ENCODE data around the gene DHH. TPM values are rescaled to one million over a fixed set of nuclear protein-coding genes. Genes with fewer than 3 reads are reported as not detected.
"Not testable (repeated sequence)": the region's sequence is repeated elsewhere in the genome, so short reads cannot be mapped to it uniquely, and the experiment has no call there.

The DHH gene
- polyA plus RNA-seq, 3 donors = 0.25 to 0.44 (median 0.33) TPM

GRCh38 chr12:49079793-49080192 lies 14.8 kb downstream of the DHH start:
- no peak for DNase-seq (ENCODE audit: low read depth in 3 of 3, low spot score in 2 of 3)

- DNase-seq (ENCODE audit: low read depth in 3 of 3, low spot score in 2 of 3) = no peak
Observed at GRCh38 chr12:49070971-49071370, 23.6 kb downstream of the DHH start.

DNA sequence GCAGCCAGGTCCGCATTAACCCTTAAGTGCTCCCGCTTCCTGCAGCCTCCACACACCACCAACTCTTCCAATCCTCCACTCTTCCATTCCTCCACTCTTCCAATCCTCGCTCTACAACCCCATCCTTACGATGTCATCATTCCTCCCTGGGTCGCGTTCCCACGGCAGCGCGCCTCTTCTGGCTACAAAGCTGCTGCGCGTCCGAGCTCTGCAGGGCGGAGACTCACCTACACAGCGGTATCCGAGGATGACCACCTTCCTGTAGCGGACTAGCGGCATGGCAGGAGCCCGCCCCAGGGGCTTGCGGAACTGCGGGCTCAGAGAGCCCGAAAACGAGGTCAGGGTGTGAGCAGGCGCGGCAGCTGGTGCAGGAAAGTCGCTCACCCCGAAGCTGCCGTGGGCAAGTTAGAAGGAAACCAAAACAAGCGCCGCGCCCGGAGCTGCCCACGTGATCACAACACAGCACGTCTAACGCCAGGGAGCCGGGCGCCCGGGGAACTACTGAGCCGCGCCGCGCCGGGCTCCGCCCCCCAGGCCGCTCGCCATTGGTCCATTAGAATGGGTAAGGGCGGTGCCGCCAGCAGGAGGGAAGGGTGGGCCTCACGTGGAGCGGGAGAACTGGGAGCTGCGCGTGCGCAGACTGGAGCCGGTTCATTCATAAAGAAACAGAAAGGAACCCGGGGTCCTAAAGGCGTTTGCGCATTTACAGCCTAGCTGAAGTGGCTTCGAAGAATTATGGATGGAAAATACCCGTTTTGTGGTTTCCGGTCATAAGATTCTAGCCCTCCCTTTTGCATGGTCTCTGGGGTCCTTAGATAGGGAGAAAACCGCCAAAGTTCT lies 24.9 kb downstream of the DHH start, which contains the start of gene RHEBL1:
RHEBL1 (minus strand) TSS at position 473 of the 840 bp plus-strand sequence; CDS start at position 279, 194 bp downstream.
- peak; percentile 85 to 93 (median 91) for DNase-seq (ENCODE audit: low read depth in 3 of 3, low spot score in 2 of 3)

GRCh38 chr12:49068879-49069506 lies 25.6 kb downstream of the DHH start:
- DNase-seq (ENCODE audit: low read depth in 3 of 3, low spot score in 2 of 3) = no peak

DNA sequence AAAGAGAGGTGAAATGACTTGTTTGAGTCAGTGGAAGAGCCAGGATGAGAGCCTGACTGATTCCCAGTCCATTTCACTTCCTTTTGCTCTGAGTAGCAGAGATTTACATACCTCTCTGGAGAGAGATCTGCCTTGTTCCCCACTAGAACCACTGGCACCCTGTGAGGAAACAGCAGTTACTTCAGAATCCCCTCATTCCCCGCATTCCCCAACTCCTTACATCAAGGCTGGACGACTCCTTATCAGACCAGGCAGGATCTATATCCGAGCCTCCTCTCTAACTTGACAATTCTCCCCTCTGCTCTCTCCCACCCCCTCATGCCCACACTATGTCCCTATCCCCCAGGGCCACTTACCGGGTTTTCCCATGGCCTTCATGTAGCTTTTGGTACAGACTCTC lies 28.5 kb downstream of the DHH start:
- DNase-seq (ENCODE audit: low read depth in 3 of 3, low spot score in 2 of 3) = no peak

GRCh38 chr12:49064767-49065152 lies 29.8 kb downstream of the DHH start:
- no peak for DNase-seq (ENCODE audit: low read depth in 3 of 3, low spot score in 2 of 3)

DNA sequence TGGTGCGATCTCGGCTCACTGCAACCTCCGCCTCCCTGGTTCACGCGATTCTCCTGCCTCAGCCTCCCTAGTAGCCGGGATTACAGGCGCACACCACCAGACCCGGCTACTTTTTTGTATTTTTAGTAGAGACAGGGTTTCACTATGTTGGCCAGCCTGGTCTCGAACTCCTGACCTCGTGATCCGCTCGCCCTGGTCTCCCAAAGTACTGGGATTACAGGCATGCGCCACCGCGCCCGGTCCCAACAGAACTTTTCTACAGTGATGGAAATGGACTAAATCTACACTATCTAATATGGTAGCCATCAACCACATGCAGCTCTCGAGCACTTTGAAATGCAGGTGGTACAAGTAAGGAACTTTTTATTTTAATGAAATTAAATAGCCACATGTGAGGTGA lies 32.7 kb downstream of the DHH start:
- not testable (repeated sequence) for DNase-seq (ENCODE audit: low read depth in 3 of 3, low spot score in 2 of 3)

DNA sequence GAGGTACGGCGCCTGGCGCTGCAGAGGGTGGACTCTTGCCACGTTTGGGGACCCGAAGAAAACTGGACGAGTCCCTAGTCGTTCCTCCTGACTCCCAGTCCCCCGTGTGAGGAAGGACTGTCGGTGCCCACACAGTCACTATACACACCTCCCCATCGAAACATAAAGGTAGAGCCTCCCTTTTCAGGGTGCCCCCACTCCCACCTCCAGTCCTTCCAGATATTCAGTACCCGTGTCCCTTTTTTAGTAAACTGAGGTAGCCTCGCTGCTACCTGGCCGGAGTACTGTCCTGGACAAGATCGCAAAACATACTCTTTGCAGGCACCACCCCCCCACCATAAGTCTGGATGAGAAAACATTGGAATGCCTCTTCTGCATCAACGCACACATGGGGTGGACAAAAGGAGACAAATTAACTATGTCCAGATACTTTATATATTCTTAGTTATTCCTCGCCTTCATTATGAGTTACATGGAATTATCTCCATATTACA lies 33.4 kb downstream of the DHH start:
- no peak for DNase-seq (ENCODE audit: low read depth in 3 of 3, low spot score in 2 of 3)

DNA sequence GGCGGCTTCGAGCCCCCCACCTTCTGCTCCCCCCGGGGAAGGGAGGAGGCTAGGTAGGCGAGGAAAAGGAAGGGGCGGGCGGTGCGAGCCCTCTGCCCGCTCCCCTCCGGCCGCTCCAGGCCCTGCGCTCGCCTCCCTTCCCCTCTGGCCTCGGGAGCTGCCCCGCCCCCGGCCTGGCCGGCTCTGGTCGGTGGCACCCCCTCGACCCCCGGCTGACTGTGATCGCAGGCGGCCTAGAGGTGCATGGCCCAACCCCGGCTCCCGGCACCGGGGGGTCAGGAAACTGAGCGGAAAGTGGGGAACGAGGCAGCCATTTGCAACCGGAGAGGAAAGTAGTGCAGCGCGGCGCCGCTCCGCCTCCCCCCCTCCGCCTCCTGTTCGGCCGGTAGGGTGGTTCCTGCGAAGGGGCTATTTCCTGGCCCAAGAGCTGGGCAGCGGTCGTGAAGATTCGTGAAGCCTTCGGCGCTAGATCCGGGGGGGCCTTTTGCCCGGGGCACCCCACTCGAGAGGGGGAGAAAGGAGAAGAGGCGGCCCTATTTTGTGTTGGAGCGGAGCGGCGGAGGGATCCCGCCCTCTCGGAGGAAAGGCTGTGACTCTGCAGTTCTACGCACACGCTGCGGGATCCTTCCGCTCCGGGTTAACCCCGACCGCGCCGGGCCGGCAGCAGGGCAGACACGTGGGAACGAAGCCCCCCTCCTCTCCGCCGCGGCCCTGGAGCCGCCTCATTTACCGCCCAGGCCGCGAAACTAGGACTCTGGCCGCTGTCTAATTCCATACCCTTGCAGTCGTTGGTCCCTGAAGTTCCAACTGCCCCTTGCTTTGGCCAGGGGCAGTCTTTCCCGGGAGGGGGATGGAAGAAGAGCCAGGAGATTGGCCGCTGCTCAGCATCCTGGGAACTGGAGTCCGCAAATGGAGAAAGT lies 34.1 kb downstream of the DHH start, which contains the start of gene KMT2D:
KMT2D (minus strand) TSS at position 558 of the 920 bp plus-strand sequence. CDS start 5,470 bp downstream, outside the sequence.
- DNase-seq (ENCODE audit: low read depth in 3 of 3, low spot score in 2 of 3) = peak; percentile 91 to 93 (median 92)

- DNase-seq (ENCODE audit: low read depth in 3 of 3, low spot score in 2 of 3) = peak in 1 of 3 donors; percentile 21
Observed at GRCh38 chr12:49059299-49060171, 35.1 kb downstream of the DHH start.

- DNase-seq (ENCODE audit: low read depth in 3 of 3, low spot score in 2 of 3) = no peak
Observed at GRCh38 chr12:49059045-49059298, 35.6 kb downstream of the DHH start.

GRCh38 chr12:49058366-49059044 lies 36.1 kb downstream of the DHH start:
- no peak for DNase-seq (ENCODE audit: low read depth in 3 of 3, low spot score in 2 of 3)

GRCh38 chr12:49057888-49058287 lies 36.7 kb downstream of the DHH start:
- no peak for DNase-seq (ENCODE audit: low read depth in 3 of 3, low spot score in 2 of 3)

DNA sequence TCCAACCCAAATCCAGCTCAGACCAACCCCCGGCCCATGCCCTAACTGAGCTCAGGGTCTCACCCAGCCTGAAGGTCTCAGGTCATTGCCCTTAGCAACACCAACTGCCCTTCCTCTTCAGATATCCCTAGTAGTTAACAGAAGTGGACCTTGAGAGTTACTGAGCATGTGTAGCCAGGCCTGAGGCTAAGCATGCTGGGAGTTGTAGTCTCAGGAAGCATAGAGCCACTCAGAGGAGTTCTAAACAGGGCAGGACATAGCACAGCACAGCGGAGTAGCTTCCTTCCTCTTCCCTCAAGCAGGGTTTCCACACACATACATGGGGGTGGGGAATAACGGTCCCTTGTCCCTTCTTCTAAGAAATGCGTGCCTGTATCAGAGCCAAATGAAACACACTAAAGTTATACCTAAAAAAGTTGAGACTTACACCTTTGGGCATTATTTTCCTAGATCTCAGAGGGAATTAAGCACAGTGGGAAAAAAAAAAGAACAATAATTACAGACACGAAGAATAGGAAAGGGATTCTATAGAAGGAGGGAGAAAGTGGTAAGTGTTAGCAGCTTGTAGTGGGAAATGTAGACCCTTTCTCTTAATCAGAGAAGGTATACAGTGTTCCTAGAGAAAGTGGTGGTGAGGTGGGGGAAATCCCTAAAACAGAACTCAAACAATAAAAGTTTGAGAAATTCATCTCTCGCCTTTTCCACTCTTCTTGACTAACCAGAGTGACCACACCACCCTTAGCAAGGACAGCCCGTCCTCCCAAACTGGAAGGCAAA lies 38.4 kb downstream of the DHH start:
- DNase-seq (ENCODE audit: low read depth in 3 of 3, low spot score in 2 of 3) = peak in 1 of 3 donors; percentile 19

DNA sequence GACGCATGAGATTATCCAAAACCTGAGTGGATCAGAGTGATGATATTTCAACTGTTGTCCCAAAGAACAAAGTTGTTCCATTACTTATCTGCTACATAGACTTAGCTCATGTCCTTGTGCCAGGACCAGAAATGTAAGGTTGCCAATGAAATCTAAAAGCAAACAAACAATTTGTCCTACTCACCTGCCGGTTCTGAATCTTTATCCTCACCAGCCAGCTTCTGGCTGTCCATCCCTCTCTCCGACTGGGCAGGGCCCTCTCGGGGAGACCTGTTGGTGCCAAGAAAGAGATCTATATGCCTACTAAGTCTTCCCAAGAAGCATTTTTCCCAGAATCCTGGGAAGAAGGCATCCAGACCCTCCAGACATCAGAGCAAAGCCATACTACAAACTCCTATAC lies 39.5 kb downstream of the DHH start:
- no peak for DNase-seq (ENCODE audit: low read depth in 3 of 3, low spot score in 2 of 3)

GRCh38 chr12:49054524-49054923 lies 40.1 kb downstream of the DHH start:
- no peak for DNase-seq (ENCODE audit: low read depth in 3 of 3, low spot score in 2 of 3)

- DNase-seq (ENCODE audit: low read depth in 3 of 3, low spot score in 2 of 3) = no peak
Observed at GRCh38 chr12:49054096-49054495, 40.5 kb downstream of the DHH start.

DNA sequence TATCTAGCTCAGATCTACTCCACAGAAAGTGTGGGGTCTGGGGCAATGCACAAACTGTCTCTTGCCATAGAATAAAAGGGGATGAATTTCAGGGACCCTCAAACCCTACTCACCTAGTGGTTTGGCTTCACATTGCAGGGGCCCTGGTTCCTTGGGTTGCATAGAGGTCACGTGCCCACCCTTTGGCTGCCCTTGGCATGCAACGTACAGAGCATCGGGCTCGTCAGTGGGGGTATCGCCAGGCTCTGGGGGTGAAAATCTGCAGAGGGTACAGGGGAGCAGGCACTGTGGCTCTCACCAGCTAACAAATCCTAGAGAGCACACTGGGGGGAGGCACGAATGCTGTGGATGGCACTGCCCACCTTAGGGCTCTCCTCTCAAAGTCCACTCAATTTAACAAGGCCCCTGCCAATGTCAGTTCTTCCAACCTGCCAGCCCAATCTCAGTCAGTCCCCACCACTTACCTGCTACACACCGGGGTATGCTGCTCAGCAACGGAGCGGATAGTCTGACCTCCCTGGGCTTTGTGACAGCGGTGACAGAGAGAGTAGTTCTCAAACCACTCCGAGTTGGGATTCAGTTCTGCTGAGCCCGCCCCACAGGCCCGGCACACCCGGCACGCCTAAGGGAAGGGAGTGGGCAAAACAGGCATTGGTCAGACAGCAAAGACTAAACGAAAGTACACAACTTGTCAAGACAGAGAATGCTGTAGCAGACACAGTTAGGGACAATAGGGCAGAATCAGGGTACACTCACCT lies 42.0 kb downstream of the DHH start:
- DNase-seq (ENCODE audit: low read depth in 3 of 3, low spot score in 2 of 3) = no peak
